ENCODE measurements around the gene IL4R.
"Not testable (repeated sequence)": the region's sequence is repeated elsewhere in the genome, so short reads cannot be mapped to it uniquely, and the experiment has no call there.

IL4R gene

GRCh38 chr16:27270349-27270748 lies 43.4 kb upstream of the IL4R start:
- no peak for TF ChIP-seq CTCF (IDR thresholded peaks at IDR 0.05; ENCODE audit: borderline replicate concordance, insufficient read depth, low read depth, low read length)
- H3K4me3 ChIP-seq (ENCODE audit: low read depth, low read length): no peak overlapping the region

- no peak for TF ChIP-seq CTCF (IDR thresholded peaks at IDR 0.05; ENCODE audit: borderline replicate concordance, insufficient read depth, low read depth, low read length)
- no peak overlapping the region for H3K4me3 ChIP-seq (ENCODE audit: low read depth, low read length)
Observed at GRCh38 chr16:27272076-27272475, 41.7 kb upstream of the IL4R start.

DNA sequence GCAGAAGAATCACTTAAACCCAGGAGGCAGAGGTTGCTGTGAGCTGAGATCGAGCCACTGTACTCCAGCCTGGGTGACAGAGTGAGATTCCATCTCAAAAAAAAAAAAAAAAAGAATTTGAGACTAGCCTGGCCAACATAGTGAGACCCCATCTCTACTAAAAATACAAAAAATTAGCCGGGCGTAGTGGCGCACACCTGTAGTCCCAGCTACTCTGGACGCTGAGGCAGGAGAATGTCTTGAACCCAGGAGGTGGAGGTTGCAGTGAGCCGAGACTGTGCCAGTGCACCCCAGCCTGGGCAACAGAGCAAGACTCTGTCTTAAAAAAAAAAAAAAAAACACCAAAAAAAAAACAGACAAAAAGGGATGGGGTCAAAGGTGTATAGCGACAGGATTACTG lies 41.1 kb upstream of the IL4R start:
- not testable (repeated sequence) for H3K4me3 ChIP-seq (ENCODE audit: low read depth, low read length)

DNA sequence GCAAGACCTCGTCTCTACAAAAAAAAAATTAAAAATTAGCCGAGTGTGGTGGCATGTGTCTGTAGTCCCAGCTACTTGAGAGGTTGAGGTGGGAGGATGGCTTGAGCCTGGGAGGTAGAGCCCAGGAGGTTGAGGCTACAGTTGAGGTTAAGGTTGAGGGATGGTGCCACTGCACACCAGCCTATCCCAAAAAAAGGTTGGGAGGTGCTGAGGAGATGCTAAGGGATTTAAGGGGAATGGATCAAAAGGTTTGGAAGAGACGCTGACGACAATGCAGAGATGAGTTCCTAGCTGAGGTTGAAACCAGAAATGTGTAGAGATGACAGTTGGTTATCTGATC lies 40.5 kb upstream of the IL4R start:
- H3K4me3 ChIP-seq (ENCODE audit: low read depth, low read length): no peak overlapping the region
- no peak for TF ChIP-seq CTCF (IDR thresholded peaks at IDR 0.05; ENCODE audit: borderline replicate concordance, insufficient read depth, low read depth, low read length)

DNA sequence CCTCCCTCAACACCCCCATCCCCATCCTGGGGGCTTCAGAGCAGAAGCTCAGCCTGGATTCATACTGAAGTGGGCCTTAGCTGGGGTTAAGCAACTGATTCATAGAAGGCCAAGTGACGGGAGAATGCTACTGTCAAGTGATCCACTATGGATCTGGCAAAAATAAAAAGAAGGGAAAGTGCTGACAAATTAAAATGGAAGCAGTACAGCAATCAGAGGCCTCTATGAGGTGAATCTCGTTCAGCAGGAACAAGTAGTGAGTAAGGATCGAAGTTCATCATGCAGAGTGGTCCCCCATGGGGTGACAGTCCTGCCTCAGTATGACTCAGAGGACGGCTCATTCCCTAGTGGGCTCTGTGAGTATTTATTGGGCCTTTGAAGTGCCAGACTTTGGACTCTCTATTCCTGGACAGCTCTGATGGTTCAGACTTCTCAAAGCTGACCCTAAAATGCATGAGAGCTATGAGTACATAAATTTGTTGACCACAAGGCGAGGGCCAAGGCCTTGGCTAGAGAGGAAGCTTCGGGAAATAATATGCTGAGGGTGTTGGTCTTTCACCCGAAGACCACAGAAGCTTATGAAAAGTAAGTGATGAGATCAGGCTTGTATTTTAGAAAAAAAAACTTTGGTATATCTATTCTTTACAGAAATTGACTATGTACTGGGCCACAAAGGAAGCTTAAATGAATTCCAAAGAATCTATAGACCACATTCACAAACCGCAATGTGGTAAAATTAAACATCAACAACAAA lies 39.9 kb upstream of the IL4R start:
- no peak overlapping the region for H3K4me3 ChIP-seq (ENCODE audit: low read depth, low read length)
- TF ChIP-seq CTCF (IDR thresholded peaks at IDR 0.05; ENCODE audit: borderline replicate concordance, insufficient read depth, low read depth, low read length): no peak

GRCh38 chr16:27274424-27274874 lies 39.3 kb upstream of the IL4R start:
- not testable (repeated sequence) for H3K4me3 ChIP-seq (ENCODE audit: low read depth, low read length)

GRCh38 chr16:27275394-27275793 lies 38.4 kb upstream of the IL4R start:
- no peak overlapping the region for H3K4me3 ChIP-seq (ENCODE audit: low read depth, low read length)

DNA sequence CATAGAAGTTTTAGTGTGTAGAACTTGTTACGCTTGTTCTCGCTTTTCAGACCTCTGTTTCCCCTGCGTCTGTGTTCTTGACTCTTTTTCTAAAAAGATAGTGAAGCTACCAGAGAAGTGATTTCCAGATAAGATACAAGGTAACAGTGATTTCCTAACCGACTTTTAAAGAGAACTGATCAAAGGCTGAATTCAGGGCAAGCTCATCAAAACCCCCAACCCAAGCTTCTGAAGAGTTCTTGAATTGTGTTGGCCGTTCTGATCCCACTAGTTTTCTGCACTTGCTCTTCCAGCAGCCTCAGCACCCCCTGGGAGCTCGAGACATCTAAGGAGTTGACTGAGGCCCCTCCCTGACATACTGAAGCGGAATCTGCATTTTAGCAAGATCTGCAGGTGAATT lies 32.5 kb upstream of the IL4R start:
- no peak overlapping the region for H3K4me3 ChIP-seq (ENCODE audit: low read depth, low read length)
- TF ChIP-seq CTCF (IDR thresholded peaks at IDR 0.05; ENCODE audit: borderline replicate concordance, insufficient read depth, low read depth, low read length): no peak

More at GRCh38 chr16:27275394-27275793, 38.4 kb upstream of the IL4R start:
- no peak for TF ChIP-seq CTCF (IDR thresholded peaks at IDR 0.05; ENCODE audit: borderline replicate concordance, insufficient read depth, low read depth, low read length)

Measured in GM12875 (cell line).